WERI-Rb-1 (cell line): ENCODE results near the gene TOX2.

Experiments used
- DNase-seq: peaks from one replicate; pipeline ENCODE4 v3.0.0-alpha.2; 2020
- H3K27ac ChIP-seq: fragments of 250-450 bp; sonication (Bioruptor Pico); 2 replicates; pipeline ENCODE4 v1.5.1; 2020; ENCODE audit warnings: mild to moderate bottlenecking, moderate library complexity
- H3K27me3 ChIP-seq: fragments of 250-450 bp; sonication (Bioruptor Pico); 2 replicates; pipeline ENCODE4 v1.5.1; 2021; ENCODE audit warnings: mild to moderate bottlenecking, low read depth, moderate library complexity; ENCODE audit not compliant: insufficient read depth, severe bottlenecking
- H3K36me3 ChIP-seq: fragments of 250-450 bp; sonication (Bioruptor Pico); 2 replicates; pipeline ENCODE4 v1.5.1; 2020; ENCODE audit warnings: mild to moderate bottlenecking, moderate library complexity
- H3K4me3 ChIP-seq: 2 replicates; pipeline ENCODE4 v1.5.1; 2011; ENCODE audit warnings: low read depth, mild to moderate bottlenecking, control low read depth, low read length
- H3K9me3 ChIP-seq: fragments of 250-450 bp; sonication (Bioruptor Pico); 2 replicates; pipeline ENCODE4 v1.5.1; 2021; ENCODE audit warnings: mild to moderate bottlenecking, moderate library complexity; ENCODE audit not compliant: severe bottlenecking
- TF ChIP-seq, protein P1 (sequence below): IDR thresholded peaks from 2 replicates; pipeline ENCODE4 v1.5.1; 2011; ENCODE audit warnings: low read depth, mild to moderate bottlenecking, control low read depth, inconsistent platforms, low read length

TOX2 gene

DNA sequence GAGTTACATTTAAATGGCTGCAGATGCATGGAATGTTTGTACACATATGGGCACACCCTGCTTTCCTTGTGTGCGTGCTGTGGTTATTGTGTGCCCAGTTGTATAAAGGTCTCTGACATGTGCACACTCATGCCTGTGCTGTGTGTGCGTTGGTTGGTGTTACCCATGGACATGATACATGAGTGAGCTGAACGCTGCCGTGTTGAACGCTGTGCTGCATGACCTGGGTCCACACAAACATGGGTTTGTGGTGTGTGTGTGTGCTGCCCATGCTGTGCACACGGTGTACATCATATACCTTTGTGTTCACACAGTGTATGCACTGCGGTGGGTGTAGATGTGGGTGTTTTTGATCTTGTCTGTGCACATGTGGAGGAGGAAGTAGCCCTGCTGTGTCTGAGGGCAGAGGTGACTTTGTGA, 54.4 kb downstream of the TOX2 start:
- TF ChIP-seq, protein P1, sequence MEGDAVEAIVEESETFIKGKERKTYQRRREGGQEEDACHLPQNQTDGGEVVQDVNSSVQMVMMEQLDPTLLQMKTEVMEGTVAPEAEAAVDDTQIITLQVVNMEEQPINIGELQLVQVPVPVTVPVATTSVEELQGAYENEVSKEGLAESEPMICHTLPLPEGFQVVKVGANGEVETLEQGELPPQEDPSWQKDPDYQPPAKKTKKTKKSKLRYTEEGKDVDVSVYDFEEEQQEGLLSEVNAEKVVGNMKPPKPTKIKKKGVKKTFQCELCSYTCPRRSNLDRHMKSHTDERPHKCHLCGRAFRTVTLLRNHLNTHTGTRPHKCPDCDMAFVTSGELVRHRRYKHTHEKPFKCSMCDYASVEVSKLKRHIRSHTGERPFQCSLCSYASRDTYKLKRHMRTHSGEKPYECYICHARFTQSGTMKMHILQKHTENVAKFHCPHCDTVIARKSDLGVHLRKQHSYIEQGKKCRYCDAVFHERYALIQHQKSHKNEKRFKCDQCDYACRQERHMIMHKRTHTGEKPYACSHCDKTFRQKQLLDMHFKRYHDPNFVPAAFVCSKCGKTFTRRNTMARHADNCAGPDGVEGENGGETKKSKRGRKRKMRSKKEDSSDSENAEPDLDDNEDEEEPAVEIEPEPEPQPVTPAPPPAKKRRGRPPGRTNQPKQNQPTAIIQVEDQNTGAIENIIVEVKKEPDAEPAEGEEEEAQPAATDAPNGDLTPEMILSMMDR, result no peak
- DNase-seq, result no peak
- no peaks in the 10 kb centered on the region for H3K36me3 ChIP-seq
- H3K27ac ChIP-seq, result no peak overlapping the region
- peaks cover 85% of the 10 kb centered on the region for H3K27me3 ChIP-seq
- H3K9me3 ChIP-seq, result no peaks in the 10 kb centered on the region
- no peak overlapping the region for H3K4me3 ChIP-seq

DNA sequence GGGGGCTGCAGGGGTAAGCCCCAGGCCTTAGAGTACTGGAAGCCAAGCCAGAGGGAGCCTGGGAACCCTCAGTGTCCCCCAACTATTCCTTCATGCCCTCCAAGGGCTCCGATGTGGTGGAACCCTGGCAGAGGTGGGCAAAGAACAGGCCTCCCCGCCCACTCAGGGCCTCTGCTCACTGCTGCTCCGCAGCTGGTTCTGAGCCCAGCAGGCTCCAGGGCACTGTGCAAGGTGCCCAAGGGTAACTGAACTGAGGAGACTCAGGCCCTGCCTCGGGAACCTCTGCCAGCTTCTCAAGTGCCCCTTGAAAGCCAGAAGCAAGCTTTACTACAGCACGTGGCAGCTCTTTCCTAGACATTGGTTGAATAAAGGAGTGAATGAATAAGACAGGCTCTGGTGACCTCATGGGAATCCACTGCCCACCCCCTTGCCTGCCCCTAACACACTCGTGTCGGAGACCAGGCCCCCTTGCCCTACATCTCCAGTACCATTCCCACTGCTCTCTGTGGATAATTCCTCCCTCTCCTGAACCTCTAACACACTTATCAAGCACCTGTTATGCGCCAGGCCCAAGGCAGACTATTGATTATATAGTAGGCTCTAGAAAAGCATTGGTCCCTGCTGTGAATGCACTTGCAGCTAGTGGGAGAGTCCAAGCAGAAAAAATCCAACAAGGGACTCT, 55.0 kb downstream of the TOX2 start:
- TF ChIP-seq, protein P1, result no peak
- Histone ChIP-seq H3K9me3 (no peaks in the 10 kb centered on the region), H3K4me3 (no peak overlapping the region), H3K27ac (no peak overlapping the region), H3K27me3 (peaks cover 84% of the 10 kb centered on the region), H3K36me3 (no peaks in the 10 kb centered on the region)
- no peak for DNase-seq

DNA sequence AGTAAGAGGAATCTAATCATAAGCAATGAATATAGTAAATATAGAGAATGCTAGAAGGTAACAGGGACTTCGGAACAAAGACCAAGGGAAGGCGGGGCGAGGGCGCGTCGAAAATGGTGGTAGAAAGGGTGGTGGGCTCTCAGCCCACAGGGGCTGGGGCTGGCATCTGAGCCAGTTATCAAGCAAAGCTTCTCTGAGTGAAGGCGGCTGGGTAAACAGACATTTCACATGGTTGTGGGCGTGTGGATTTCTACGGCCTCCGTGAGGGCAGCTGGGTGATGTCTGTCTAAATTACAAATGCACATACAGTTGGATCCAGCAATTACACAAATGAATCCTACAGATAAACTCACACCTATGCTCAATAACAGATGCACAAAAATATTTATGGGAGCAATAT, 56.6 kb downstream of the TOX2 start:
- TF ChIP-seq, protein P1, result no peak
- no peak overlapping the region for H3K4me3 ChIP-seq
- DNase-seq, result no peak
- H3K27ac ChIP-seq, result no peak overlapping the region
- no peaks in the 10 kb centered on the region for H3K36me3 ChIP-seq
- H3K27me3 ChIP-seq, result peaks cover 79% of the 10 kb centered on the region
- no peaks in the 10 kb centered on the region for H3K9me3 ChIP-seq

DNA sequence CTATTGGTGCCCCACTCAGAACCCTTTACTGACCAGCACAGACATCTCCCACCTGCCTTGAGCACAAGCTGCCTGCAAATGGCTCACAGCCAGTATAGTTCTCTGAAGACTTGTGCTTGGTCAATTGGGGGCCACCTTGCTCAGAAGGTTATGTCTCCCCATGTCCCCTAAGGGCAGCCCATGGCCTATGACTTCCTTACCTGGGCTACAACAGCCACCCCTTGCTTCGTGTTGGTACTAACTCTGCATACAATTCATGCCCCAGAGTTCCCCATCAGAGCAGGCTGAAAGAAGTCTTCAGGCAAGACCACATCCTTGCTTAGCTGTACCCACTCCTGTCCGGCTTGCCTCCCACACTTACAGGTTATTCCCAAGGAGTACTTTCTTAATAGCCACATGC, 57.4 kb downstream of the TOX2 start:
- Histone ChIP-seq H3K27me3 (peaks cover 78% of the 10 kb centered on the region), H3K9me3 (no peaks in the 10 kb centered on the region), H3K27ac (no peak overlapping the region), H3K36me3 (no peaks in the 10 kb centered on the region), H3K4me3 (no peak overlapping the region)
- no peak for DNase-seq
- TF ChIP-seq, protein P1, result no peak

DNA sequence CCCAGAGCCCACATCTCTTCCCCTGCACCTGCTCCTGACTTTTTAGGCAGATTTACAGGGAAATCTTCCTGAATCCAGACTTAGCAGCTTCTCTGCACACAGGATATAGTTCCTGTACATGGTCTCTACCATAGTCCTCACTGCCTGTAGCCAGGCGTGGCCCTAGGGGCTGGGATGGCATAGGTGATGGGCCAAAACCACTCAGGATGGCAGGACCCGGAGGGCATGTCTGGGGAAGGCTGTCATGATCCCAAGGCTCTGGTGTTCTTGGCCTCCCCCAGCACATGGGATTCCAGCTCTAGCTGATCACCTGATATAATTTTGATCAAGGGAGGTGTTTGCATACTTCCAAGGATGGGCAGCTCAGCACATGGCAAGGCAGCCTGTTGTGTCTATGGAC, 58.0 kb downstream of the TOX2 start:
- Histone ChIP-seq H3K27ac (no peak overlapping the region), H3K9me3 (no peaks in the 10 kb centered on the region), H3K36me3 (no peaks in the 10 kb centered on the region), H3K4me3 (no peak overlapping the region), H3K27me3 (peaks cover 79% of the 10 kb centered on the region)
- TF ChIP-seq, protein P1, result no peak
- no peak for DNase-seq

DNA sequence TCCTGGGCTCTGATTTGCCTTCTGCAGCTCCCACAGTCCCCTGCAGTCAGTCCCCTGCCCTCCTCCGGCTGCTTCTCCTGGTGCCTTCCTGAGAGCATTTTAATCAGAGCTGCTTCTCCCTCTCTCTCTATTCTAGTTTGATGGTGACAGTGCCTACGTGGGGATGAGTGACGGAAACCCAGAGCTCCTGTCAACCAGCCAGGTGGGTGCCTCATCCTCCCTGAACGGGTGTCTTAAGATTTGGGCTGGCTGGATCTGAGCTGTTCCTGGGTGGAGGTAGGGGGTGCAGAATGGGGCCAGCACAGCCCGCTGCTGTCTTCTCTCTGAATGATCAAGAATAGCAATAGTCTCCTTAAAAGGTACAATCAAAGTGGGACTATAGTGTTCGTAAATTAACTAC, 58.6 kb downstream of the TOX2 start:
- H3K9me3 ChIP-seq, result no peaks in the 10 kb centered on the region
- no peak for DNase-seq
- H3K4me3 ChIP-seq, result no peak overlapping the region
- no peak overlapping the region for H3K27ac ChIP-seq
- H3K27me3 ChIP-seq, result peaks cover 79% of the 10 kb centered on the region
- TF ChIP-seq, protein P1, result no peak
- H3K36me3 ChIP-seq, result no peaks in the 10 kb centered on the region
